SKM-1 (cell line): ENCODE results near the gene OSGEP.
A peak's percentile ranks its signal among the peaks of the same experiment; 100 is the strongest.

Source experiments
- DNase-seq: peaks from one replicate; lab custom pipeline; 2025; ENCODE audit not compliant: unreplicated experiment; lab: John Stamatoyannopoulos, UW

The OSGEP gene

GRCh38 chr14:20434701-20435581 lies 19.7 kb downstream of the OSGEP start:
- no peak for DNase-seq

- no peak for DNase-seq
Observed at GRCh38 chr14:20429801-20430669, 24.6 kb downstream of the OSGEP start.

GRCh38 chr14:20428802-20429201 lies 25.8 kb downstream of the OSGEP start:
- DNase-seq, result no peak

- DNase-seq, result no peak
Observed at GRCh38 chr14:20428010-20428365, 26.6 kb downstream of the OSGEP start.

GRCh38 chr14:20427231-20428009 lies 27.2 kb downstream of the OSGEP start:
- DNase-seq, result peak; percentile 80

GRCh38 chr14:20424851-20425250 lies 29.8 kb downstream of the OSGEP start:
- no peak for DNase-seq

- no peak for DNase-seq
Observed at GRCh38 chr14:20422886-20423285, 31.7 kb downstream of the OSGEP start.

GRCh38 chr14:20421267-20421666 lies 33.3 kb downstream of the OSGEP start:
- no peak for DNase-seq

GRCh38 chr14:20419419-20419818 lies 35.2 kb downstream of the OSGEP start:
- no peak for DNase-seq

- no peak for DNase-seq
Observed at GRCh38 chr14:20418501-20418909, 36.1 kb downstream of the OSGEP start.

GRCh38 chr14:20417250-20418186 lies 37.1 kb downstream of the OSGEP start:
- DNase-seq, result no peak

GRCh38 chr14:20416223-20416622 lies 38.4 kb downstream of the OSGEP start:
- DNase-seq, result no peak

GRCh38 chr14:20415782-20416206 lies 38.8 kb downstream of the OSGEP start:
- peak; percentile 38 for DNase-seq

- no peak for DNase-seq
Observed at GRCh38 chr14:20413744-20414082, 40.9 kb downstream of the OSGEP start.

- DNase-seq, result peak; percentile 21
Observed at GRCh38 chr14:20412876-20413743, 41.5 kb downstream of the OSGEP start, which contains the start of gene TEP1. TEP1 (minus strand) TSS chr14:20413501; CDS start chr14:20408439, 5,062 bp downstream.

- no peak for DNase-seq
Observed at GRCh38 chr14:20412411-20412810, 42.2 kb downstream of the OSGEP start.

- DNase-seq, result no peak
Observed at GRCh38 chr14:20409226-20409625, 45.4 kb downstream of the OSGEP start.

- DNase-seq, result no peak
Observed at GRCh38 chr14:20403521-20403920, 51.1 kb downstream of the OSGEP start.

- DNase-seq, result no peak
Observed at GRCh38 chr14:20400965-20401593, 53.5 kb downstream of the OSGEP start.
